Skin epidermis (tissue), 12 donors: ENCODE results near the gene TFPI.

ENCODE experiments used
- H3K27ac ChIP-seq, 21 experiments: fragments of 200-600 bp; sonication (generic) in 11 of 21; one replicate each; pipeline ENCODE4 v1.5.0; 2020; ENCODE audit warnings: mild to moderate bottlenecking in 3 of 21, inconsistent platforms in 2 of 21, moderate library complexity in 2 of 21
- H3K4me3 ChIP-seq, 7 experiments: fragments of 200-600 bp; sonication (generic) in 2 of 7; one replicate each; pipeline ENCODE4 v1.5.0; 2020; ENCODE audit warnings: inconsistent platforms in 2 of 7, mild to moderate bottlenecking in 2 of 7, moderate library complexity in 1 of 7

The TFPI gene

GRCh38 chr2:187483537-187483936 lies 70.7 kb downstream of the TFPI start:
- H3K4me3 ChIP-seq, result no peak overlapping the region
- no peak overlapping the region for H3K27ac ChIP-seq

GRCh38 chr2:187482796-187483195 lies 71.4 kb downstream of the TFPI start:
- Histone ChIP-seq H3K27ac (no peak overlapping the region), H3K4me3 (no peak overlapping the region)

- no peak overlapping the region for H3K4me3 ChIP-seq
- H3K27ac ChIP-seq, result no peak overlapping the region
Measured at GRCh38 chr2:187481543-187481942, 72.7 kb downstream of the TFPI start.

GRCh38 chr2:187478719-187479118 lies 75.5 kb downstream of the TFPI start:
- Histone ChIP-seq H3K4me3 (no peak overlapping the region), H3K27ac (no peak overlapping the region)

GRCh38 chr2:187477051-187477450 lies 77.2 kb downstream of the TFPI start:
- Histone ChIP-seq H3K27ac (no peak overlapping the region), H3K4me3 (no peak overlapping the region)

- no peak overlapping the region for H3K4me3 ChIP-seq
- H3K27ac ChIP-seq, result peak overlapping the region in 2 of 21 experiments; percentile 25 to 27
Measured at GRCh38 chr2:187475499-187476248, 78.6 kb downstream of the TFPI start.

GRCh38 chr2:187470698-187471097 lies 83.5 kb downstream of the TFPI start:
- Histone ChIP-seq H3K27ac (peak overlapping the region in 5 of 21 experiments; percentile 3 to 57 (median 16)), H3K4me3 (no peak overlapping the region)

GRCh38 chr2:187469538-187469937 lies 84.7 kb downstream of the TFPI start:
- Histone ChIP-seq H3K27ac (peak overlapping the region in 1 of 21 experiments; percentile 3), H3K4me3 (no peak overlapping the region)

GRCh38 chr2:187468262-187468661 lies 86.0 kb downstream of the TFPI start:
- H3K4me3 ChIP-seq, result no peak overlapping the region
- H3K27ac ChIP-seq, result peak overlapping the region in 2 of 21 experiments; percentile 6 to 42

GRCh38 chr2:187466129-187466792 lies 88.0 kb downstream of the TFPI start:
- Histone ChIP-seq H3K27ac (no peak overlapping the region), H3K4me3 (no peak overlapping the region)

GRCh38 chr2:187462839-187463238 lies 91.4 kb downstream of the TFPI start:
- no peak overlapping the region for H3K27ac ChIP-seq
- no peak overlapping the region for H3K4me3 ChIP-seq

GRCh38 chr2:187461294-187462261 lies 92.7 kb downstream of the TFPI start:
- peak overlapping the region in 1 of 21 experiments; percentile 14 for H3K27ac ChIP-seq

GRCh38 chr2:187459256-187459655 lies 95.0 kb downstream of the TFPI start:
- Histone ChIP-seq H3K27ac (no peak overlapping the region), H3K4me3 (no peak overlapping the region)

More at GRCh38 chr2:187461294-187462261, 92.7 kb downstream of the TFPI start:
- H3K4me3 ChIP-seq, result peak overlapping the region in 4 of 7 experiments; percentile 6 to 32 (median 12)

GRCh38 chr2:187453078-187453641 lies 101.1 kb downstream of the TFPI start:
- Histone ChIP-seq H3K27ac (no peak overlapping the region), H3K4me3 (no peak overlapping the region)

GRCh38 chr2:187451510-187451909 lies 102.7 kb downstream of the TFPI start:
- H3K27ac ChIP-seq, result no peak overlapping the region
- H3K4me3 ChIP-seq, result no peak overlapping the region

GRCh38 chr2:187447336-187447735 lies 106.9 kb downstream of the TFPI start:
- Histone ChIP-seq H3K27ac (peak overlapping the region in 16 of 21 experiments; percentile 24 to 76 (median 56)), H3K4me3 (peak overlapping the region; percentile 14 to 38 (median 22))

GRCh38 chr2:187446711-187447110 lies 107.5 kb downstream of the TFPI start:
- Histone ChIP-seq H3K27ac (peak overlapping the region in 12 of 21 experiments; percentile 1 to 76 (median 48)), H3K4me3 (peak overlapping the region; percentile 14 to 38 (median 22))

GRCh38 chr2:187445051-187445450 lies 109.2 kb downstream of the TFPI start:
- Histone ChIP-seq H3K27ac (peak overlapping the region in 1 of 21 experiments; percentile 43), H3K4me3 (peak overlapping the region in 2 of 7 experiments; percentile 22 to 36)

- no peak overlapping the region for H3K4me3 ChIP-seq
- no peak overlapping the region for H3K27ac ChIP-seq
Measured at GRCh38 chr2:187442778-187443177, 111.5 kb downstream of the TFPI start.

GRCh38 chr2:187442378-187442777 lies 111.9 kb downstream of the TFPI start:
- Histone ChIP-seq H3K27ac (no peak overlapping the region), H3K4me3 (no peak overlapping the region)
